ENCODE data around the gene JUNB.

GRCh38 chr19:12840091-12841079 is 49.1 kb downstream of the JUNB start:
- TF ChIP-seq CREB5 (CRISPR knock-in tag; IDR thresholded peaks at IDR 0.05; ENCODE audit: low read depth) = no peak
- TF ChIP-seq ZC3H10 (CRISPR knock-in tag; IDR thresholded peaks at IDR 0.05) = no peak
